Activated CD8-positive, alpha-beta memory T cell treated with anti-CD3 and anti-CD28 coated beads for 36 hours (primary cell): ENCODE results near the gene SCD5. TPM values are rescaled to one million over a fixed set of nuclear protein-coding genes. Genes with fewer than 3 reads are reported as not detected.
"Not testable (repeated sequence)": the region's sequence is repeated elsewhere in the genome, so short reads cannot be mapped to it uniquely, and the experiment has no call there.

Source experiments
- CTCF ChIA-PET: fragments of 350-600 bp; sonication (Branson Sonifier 250); formaldehyde crosslinking; loops from one replicate; lab custom pipeline; 2021; ENCODE audit warnings: antibody characterized with exemption; lab: Charles Lee
- POLR2A ChIA-PET: fragments of 350-600 bp; sonication (Branson Sonifier 250); formaldehyde crosslinking; loops from one replicate; lab custom pipeline; 2021; ENCODE audit warnings: antibody characterized with exemption; lab: Charles Lee
- total RNA-seq, 2 experiments: library from RNA; stranded (reverse); gene quantifications; one replicate each; pipeline ENCODE4 v1.2.3, GENCODE V29; 2021

SCD5 gene
- 1 to 10 TPM; 7.0 to 7.1 TPM for total RNA-seq

DNA sequence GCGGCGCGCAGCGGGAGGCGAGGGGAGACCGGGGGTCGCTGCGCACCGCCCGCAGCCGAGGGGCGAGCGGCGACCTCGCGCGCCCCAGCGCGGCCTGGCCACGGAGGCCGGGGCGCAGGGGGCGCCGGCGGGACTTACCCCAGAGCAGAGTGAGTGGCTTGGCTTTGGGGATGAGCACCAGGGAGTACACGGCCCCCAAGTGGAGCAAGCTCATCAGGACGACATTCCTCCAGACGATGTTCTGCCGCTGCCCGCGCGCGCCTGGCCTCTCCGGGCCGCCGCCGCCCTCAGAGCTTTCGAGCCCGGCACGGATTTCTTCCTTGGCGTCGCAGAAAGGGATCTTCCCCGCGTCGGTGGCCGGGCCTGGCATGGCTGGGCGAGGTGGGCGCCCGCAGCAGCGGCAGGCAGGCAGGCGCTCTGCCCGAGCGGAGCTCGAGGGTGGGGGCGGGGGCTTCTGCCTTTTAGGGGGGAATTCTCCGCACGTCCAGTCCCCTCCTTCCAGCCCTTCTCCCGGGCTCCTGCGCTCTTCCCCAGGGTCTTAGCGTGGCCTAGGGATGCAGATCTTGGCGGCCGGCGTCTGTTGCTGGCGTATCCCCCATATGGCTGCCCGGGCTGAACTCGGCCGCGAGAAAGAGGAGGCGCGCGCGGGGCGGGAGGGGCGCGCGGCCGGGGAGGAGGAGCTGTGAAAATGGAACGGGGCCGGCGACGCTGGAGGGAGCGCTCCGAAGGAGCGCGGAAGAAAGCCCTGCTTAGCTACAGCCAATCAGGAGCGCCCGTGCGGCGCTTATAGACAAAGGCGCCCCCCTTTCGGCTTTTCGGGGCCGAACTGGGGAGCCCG, at the start of gene SCD5:
Gene SCD5, minus strand, starts transcription at position 629 of the 838 bp plus-strand sequence. Its CDS starts 259 bp downstream, at position 370.
- ChIA-PET POLR2A (interaction anchor here (0.6 to 1.2 kb wide), 5 partner anchors 67 to 197 kb away, joined by 3 to 6 read pairs (median 4); partner anchors contain the start of gene THAP9), CTCF (interaction anchor here (0.6 to 1.1 kb wide), 2 partner anchors 280 to 361 kb away, joined by 3 read pairs; no protein-coding TSS in a partner anchor)

DNA sequence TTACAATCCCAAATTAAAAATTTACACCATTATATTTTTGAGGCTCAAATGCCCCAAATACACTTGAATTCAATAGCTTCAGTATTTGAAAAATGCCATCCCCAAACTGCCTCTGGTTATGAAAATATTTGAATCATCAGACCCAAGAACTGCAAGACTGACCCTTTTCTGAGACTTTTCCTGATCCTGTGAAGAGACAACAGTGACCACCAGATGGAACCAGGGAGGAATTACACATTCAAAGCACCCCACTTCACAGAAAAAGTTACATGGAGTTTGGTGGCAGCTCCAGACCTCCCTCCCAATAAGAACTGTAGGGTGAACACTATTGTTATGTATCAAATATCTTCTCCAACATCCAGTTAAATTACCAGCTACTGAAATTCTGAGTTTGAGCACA, 44.0 kb upstream of the SCD5 start:
- POLR2A ChIA-PET, result no interaction called here

DNA sequence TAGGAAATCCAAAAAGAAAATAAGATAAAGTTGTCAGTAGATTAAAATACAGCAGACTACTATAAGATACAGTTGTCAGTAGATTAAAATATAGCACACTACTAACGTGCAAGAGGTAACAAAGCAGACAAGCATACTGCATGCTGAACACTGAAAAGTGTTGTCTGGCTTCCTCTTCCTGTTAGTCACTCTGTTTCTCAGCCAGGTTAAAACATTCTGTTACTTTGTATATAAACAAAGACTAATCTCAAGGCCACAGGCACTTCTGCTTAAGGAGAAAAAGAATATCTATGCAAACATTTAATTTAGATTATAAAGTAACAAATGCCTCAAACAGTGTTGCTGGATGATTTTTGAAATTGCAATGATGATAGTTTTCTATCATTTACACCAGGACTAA, 41.0 kb upstream of the SCD5 start:
- ChIA-PET POLR2A (no interaction called here), CTCF (no interaction called here)

More for the DNA sequence above, 44.0 kb upstream of the SCD5 start:
- CTCF ChIA-PET, result interaction anchor here (1.3 kb wide), 1 partner anchor 125 kb away, joined by 3 read pairs; no protein-coding TSS in a partner anchor

GRCh38 chr4:82833696-82834313, 35.2 kb upstream of the SCD5 start:
- CTCF ChIA-PET, result no interaction called here

GRCh38 chr4:82833060-82833459, 34.5 kb upstream of the SCD5 start:
- CTCF ChIA-PET, POLR2A ChIA-PET: not testable (repeated sequence)

More at GRCh38 chr4:82833696-82834313, 35.2 kb upstream of the SCD5 start:
- POLR2A ChIA-PET, result no interaction called here

GRCh38 chr4:82825425-82825824, 26.8 kb upstream of the SCD5 start:
- POLR2A ChIA-PET, result no interaction called here
- CTCF ChIA-PET, result no interaction called here

DNA sequence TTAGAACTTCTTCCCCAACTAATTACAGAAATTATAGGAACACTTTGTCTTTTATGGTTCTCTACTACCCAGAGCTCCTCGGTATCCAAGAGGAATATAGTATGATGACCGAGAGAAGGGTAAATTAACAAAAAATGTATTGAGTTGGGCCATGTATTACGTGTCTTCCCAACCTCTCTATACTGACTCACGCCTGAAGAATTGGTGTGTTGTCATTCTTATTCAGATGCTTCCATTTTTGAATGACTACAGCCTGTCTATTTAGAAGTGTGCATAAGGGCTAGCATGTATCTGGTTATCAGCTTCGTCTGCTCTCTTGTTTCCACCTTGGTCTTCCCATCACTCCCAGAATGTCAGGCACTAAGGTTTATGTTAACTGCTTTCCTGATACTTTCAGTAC, 24.5 kb upstream of the SCD5 start:
- CTCF ChIA-PET, result no interaction called here

DNA sequence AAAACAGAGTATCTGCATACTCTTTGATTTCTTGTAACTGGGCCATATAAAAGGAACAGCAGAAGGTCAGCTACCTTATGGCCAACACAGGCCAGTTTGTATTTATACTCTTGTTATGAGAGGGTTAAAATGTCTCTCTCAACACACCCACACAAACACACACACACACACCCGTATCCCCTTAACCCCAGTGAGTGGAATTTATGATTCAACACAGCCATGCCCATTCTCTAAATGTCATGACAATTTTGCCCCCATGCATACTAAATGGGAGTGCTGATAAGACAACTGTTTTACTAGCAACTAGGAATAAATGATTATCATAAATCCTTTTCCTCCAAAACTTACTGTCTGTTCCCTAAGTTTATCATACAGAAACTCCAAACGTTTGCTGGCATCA, 22.1 kb upstream of the SCD5 start:
- POLR2A ChIA-PET, result no interaction called here
- CTCF ChIA-PET, result no interaction called here

More for the DNA sequence above, 24.5 kb upstream of the SCD5 start:
- POLR2A ChIA-PET, result no interaction called here

GRCh38 chr4:82818664-82819662, 20.4 kb upstream of the SCD5 start:
- CTCF ChIA-PET, result no interaction called here
- POLR2A ChIA-PET, result no interaction called here

- POLR2A ChIA-PET, CTCF ChIA-PET: not testable (repeated sequence)
These were observed 18.3 kb upstream of the SCD5 start for GRCh38 chr4:82816874-82817273.

DNA sequence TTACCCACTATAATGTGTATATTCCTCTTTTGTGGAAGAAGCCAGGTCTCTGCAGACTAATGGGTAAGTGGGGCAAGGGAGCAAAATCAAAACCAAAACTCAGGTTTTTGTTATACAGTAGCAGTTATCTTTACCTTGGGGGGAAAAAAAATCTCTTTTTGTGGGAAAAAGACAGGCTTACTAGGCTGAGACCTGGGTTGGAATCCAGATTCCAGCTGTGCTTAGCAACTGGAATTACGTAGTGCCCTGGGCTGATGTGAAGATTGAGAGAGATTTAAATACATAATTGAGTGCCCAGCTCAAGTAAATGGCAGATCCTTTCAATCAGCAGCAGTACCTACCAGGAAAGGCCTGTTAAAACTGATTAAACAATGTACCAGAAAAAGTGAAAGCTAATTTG, 15.4 kb upstream of the SCD5 start:
- POLR2A ChIA-PET, result no interaction called here
- CTCF ChIA-PET, result no interaction called here

GRCh38 chr4:82811838-82812341, 13.3 kb upstream of the SCD5 start:
- POLR2A ChIA-PET, result no interaction called here
- CTCF ChIA-PET, result no interaction called here

DNA sequence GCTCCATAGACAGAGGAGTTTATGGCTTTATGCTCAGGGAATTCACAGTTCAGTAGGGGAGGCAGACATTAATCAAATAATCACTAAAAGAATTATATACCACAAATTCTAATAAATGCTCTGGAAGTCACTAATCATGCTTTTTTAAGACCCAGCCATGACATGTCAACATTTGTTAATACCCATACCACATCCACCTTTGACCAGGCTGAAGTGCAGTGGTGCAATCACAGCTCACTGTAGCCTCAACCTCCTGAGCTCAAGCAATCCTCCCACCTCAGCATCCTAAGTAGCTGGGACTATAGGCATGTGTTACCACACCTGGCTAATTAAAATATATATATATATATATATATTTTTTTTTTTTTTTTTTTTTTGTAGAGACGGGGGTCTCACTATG, 12.8 kb upstream of the SCD5 start:
- ChIA-PET POLR2A (no interaction called here), CTCF (no interaction called here)

GRCh38 chr4:82810176-82810575, 11.6 kb upstream of the SCD5 start:
- CTCF ChIA-PET, result no interaction called here
- POLR2A ChIA-PET, result no interaction called here

DNA sequence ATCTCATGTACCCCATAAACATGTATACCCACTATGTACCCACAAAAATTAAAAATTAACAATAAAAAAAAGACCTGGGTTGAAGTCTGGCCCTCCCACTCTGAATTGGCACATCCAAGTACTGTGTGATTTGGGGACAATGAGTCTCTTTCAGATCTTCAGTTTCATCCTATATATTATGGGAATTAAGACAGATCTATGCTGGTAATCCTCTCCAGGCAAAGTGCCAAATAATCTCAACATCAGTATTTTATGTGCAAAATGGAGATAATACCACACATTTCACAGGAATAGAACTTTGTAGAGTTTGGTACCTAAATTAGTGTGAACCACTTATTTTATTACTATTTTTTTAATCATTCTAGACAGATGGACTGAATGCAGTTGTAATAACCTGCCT, 11.0 kb upstream of the SCD5 start:
- POLR2A ChIA-PET, result no interaction called here
- CTCF ChIA-PET, result no interaction called here

GRCh38 chr4:82803746-82804145, 5.2 kb upstream of the SCD5 start:
- CTCF ChIA-PET, result no interaction called here
- POLR2A ChIA-PET, result no interaction called here

GRCh38 chr4:82802911-82803310, 4.3 kb upstream of the SCD5 start:
- POLR2A ChIA-PET, result no interaction called here
- CTCF ChIA-PET, result no interaction called here

- ChIA-PET POLR2A (no interaction called here), CTCF (no interaction called here)
These were observed 3.4 kb upstream of the SCD5 start for GRCh38 chr4:82801910-82802521.
